Testis (tissue), 2 donors: ENCODE results near the gene MOCS2.

Source experiments
- CTCF ChIP-seq, 3 experiments: fragments of 450-650 bp in 2 of 3; fragments of 200-600 bp in 1 of 3; sonication (generic) in 1 of 3; IDR thresholded peaks; one replicate each; pipeline ENCODE4 v1.5.1; 2016 to 2019; ENCODE audit warnings: antibody characterized with exemption in 3 of 3, mild to moderate bottlenecking in 2 of 3, moderate library complexity in 1 of 3
- POLR2A ChIP-seq: fragments of 450-650 bp; IDR thresholded peaks from one replicate; pipeline ENCODE4 v1.6.1; 2017; ENCODE audit warnings: antibody characterized with exemption, mild to moderate bottlenecking, moderate library complexity

DNA sequence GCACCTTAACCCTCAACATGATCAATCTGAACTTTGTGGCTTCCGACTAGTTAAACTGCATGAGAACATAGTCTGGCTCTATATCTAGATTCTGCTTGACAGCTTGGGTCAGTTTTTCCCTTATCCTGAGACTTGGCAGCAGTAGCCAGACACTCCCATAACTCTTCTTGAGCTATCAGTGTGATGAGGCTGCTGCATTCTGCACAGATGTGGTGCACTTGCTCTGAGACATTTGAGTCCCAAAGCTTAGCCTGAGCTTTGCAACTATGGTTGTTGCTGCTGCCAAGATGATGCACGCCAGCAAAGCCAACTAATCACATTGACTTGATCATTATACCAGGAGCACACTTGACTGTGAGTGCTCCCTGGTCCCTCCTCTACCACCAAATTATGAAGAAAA lies 36.2 kb downstream of the MOCS2 start:
- TF ChIP-seq CTCF (IDR thresholded peaks at IDR 0.05) (no peak), POLR2A (no peak)
